Nephron (organoid): Measurements from ENCODE around the gene PRR4.

Experiments
- H3K27ac Mint-ChIP-seq, 3 experiments: 2 replicates each; pipeline ENCODE4 v1.8.0; 2020; ENCODE audit warnings: mixed read lengths in 3 of 3, mild to moderate bottlenecking in 2 of 3, moderate library complexity in 1 of 3
- H3K27me3 Mint-ChIP-seq: 2 replicates; pipeline ENCODE4 v1.8.0; 2021; ENCODE audit warnings: low read depth, mild to moderate bottlenecking, moderate library complexity, mixed read lengths
- H3K36me3 Mint-ChIP-seq: 2 replicates; pipeline ENCODE4 v1.8.0; 2020; ENCODE audit warnings: low read depth, mixed read lengths
- H3K4me1 Mint-ChIP-seq: 2 replicates; pipeline ENCODE4 v1.8.0; 2020; ENCODE audit warnings: mixed read lengths
- H3K4me3 Mint-ChIP-seq, 3 experiments: 2 replicates each; pipeline ENCODE4 v1.8.0; 2020; ENCODE audit warnings: mild to moderate bottlenecking in 3 of 3, mixed read lengths in 3 of 3, moderate library complexity in 2 of 3
- H3K9me3 Mint-ChIP-seq: 2 replicates; pipeline ENCODE4 v1.8.0; 2020; ENCODE audit warnings: mixed read lengths
- CTCF ChIP-seq, 3 experiments: fragments of 200-600 bp; sonication (generic); IDR thresholded peaks; one replicate each; pipeline ENCODE4 v1.5.0; 2021; ENCODE audit warnings: antibody characterized with exemption in 3 of 3; ENCODE audit not compliant: unreplicated experiment in 3 of 3

PRR4 gene

GRCh38 chr12:10867381-10867780 lies 18.1 kb upstream of the PRR4 start:
- Mint-ChIP-seq H3K27ac (no peak overlapping the region), H3K36me3 (peaks cover 44% of the 10 kb centered on the region), H3K9me3 (peaks cover 11% of the 10 kb centered on the region), H3K4me3 (no peak overlapping the region), H3K4me1 (no peaks in the 10 kb centered on the region), H3K27me3 (no peaks in the 10 kb centered on the region)
- no peak for TF ChIP-seq CTCF (IDR thresholded peaks at IDR 0.05; ENCODE audit: unreplicated experiment in 3 of 3)

- Mint-ChIP-seq H3K4me3 (no peak overlapping the region), H3K9me3 (peaks cover 39% of the 10 kb centered on the region), H3K36me3 (peaks cover 73% of the 10 kb centered on the region), H3K27me3 (no peaks in the 10 kb centered on the region), H3K27ac (no peak overlapping the region), H3K4me1 (no peaks in the 10 kb centered on the region)
- no peak for TF ChIP-seq CTCF (IDR thresholded peaks at IDR 0.05; ENCODE audit: unreplicated experiment in 3 of 3)
Observed at GRCh38 chr12:10863512-10864218, 14.4 kb upstream of the PRR4 start.

- Mint-ChIP-seq H3K9me3 (peaks cover 60% of the 10 kb centered on the region), H3K36me3 (peaks cover 75% of the 10 kb centered on the region), H3K4me1 (no peaks in the 10 kb centered on the region), H3K27ac (no peak overlapping the region), H3K4me3 (no peak overlapping the region), H3K27me3 (no peaks in the 10 kb centered on the region)
- TF ChIP-seq CTCF (IDR thresholded peaks at IDR 0.05; ENCODE audit: unreplicated experiment in 3 of 3), result no peak
Observed at GRCh38 chr12:10861366-10861765, 12.1 kb upstream of the PRR4 start.

GRCh38 chr12:10855807-10856206 lies 6.5 kb upstream of the PRR4 start:
- Mint-ChIP-seq H3K27ac (no peak overlapping the region), H3K27me3 (no peaks in the 10 kb centered on the region), H3K9me3 (peaks cover 44% of the 10 kb centered on the region), H3K4me1 (peaks cover 4% of the 10 kb centered on the region), H3K4me3 (no peak overlapping the region), H3K36me3 (peaks cover 72% of the 10 kb centered on the region)
- TF ChIP-seq CTCF (IDR thresholded peaks at IDR 0.05; ENCODE audit: unreplicated experiment in 3 of 3), result no peak

GRCh38 chr12:10853776-10854175 lies 4.5 kb upstream of the PRR4 start:
- no peaks in the 10 kb centered on the region for H3K27me3 Mint-ChIP-seq
- no peak overlapping the region for H3K4me3 Mint-ChIP-seq
- no peak overlapping the region for H3K27ac Mint-ChIP-seq
- H3K9me3 Mint-ChIP-seq, result peaks cover 29% of the 10 kb centered on the region
- H3K4me1 Mint-ChIP-seq, result peaks cover 4% of the 10 kb centered on the region
- peaks cover 58% of the 10 kb centered on the region for H3K36me3 Mint-ChIP-seq
- no peak for TF ChIP-seq CTCF (IDR thresholded peaks at IDR 0.05; ENCODE audit: unreplicated experiment in 3 of 3)

- TF ChIP-seq CTCF (IDR thresholded peaks at IDR 0.05; ENCODE audit: unreplicated experiment in 3 of 3), result no peak
- Mint-ChIP-seq H3K27me3 (no peaks in the 10 kb centered on the region), H3K4me3 (no peak overlapping the region)
Observed at GRCh38 chr12:10851243-10851858, 2.1 kb upstream of the PRR4 start.

More at GRCh38 chr12:10851243-10851858, 2.1 kb upstream of the PRR4 start:
- Mint-ChIP-seq H3K27ac (no peak overlapping the region), H3K36me3 (peaks cover 53% of the 10 kb centered on the region), H3K4me1 (peaks cover 10% of the 10 kb centered on the region), H3K9me3 (peaks cover 7% of the 10 kb centered on the region)
